GM19240 (cell line): ENCODE data around the gene UBR4.
"Not testable (repeated sequence)": the region's sequence is repeated elsewhere in the genome, so short reads cannot be mapped to it uniquely, and the experiment has no call there.

ENCODE experiments used
- DNase-seq: peaks from one replicate; pipeline ENCODE4 v3.0.0; 2011; ENCODE audit warnings: low spot score; ENCODE audit not compliant: insufficient read length

UBR4 gene

DNA sequence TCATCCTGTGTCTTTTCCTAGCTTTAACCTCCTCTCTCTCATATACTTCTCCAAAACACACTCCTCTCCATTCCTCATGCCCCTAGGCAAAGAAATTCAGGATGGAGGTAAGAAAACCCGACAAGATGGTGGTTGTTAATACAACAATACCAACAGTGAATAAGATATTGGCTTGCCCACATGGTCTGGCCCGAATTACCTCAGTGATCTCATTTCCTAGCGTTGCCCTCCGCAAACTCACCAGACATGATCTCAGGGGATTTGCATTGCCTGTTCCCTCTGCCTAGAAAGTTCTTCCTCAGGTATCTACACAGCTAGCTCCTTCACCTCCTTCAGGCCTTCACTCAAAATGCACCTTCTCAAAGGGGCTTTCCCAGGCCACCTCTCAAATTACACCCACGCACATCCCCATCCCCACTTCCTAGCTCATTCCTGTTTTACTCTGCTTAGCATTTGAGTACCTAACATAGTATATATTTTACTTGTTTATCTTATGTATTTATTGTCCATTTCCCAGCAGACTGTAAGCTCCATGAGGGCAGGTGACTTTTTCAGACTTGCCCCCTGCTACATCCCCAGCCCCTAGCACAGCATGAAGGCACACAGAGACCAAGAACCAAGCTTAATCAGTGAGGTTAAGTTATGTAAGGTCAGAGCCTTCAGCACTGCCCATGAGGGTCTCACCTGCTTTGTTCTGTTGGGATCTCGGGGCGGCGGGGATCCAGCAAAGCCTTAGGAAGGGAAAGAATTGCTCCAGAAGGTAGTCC, 10.2 kb upstream of the UBR4 start:
- no peak for DNase-seq

DNA sequence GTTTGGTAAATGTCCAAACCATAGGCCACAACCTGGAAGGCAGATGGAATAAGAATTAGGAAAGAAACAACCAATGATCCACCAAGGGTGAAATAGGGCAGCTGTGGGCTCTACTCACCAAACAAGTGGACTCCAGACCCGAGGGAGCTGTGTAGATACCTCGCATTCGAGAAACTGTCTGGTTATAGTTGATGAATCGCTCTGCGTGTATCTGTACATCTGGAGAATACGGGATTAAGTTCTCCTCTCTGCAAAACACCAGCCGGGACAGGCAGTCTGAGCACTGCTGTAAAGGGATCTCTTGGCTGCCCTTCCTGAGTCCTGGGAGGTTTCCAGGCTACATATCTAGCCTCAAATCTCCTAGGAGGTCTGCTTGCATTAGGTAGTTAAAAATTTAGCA, 9.4 kb upstream of the UBR4 start:
- no peak for DNase-seq

DNA sequence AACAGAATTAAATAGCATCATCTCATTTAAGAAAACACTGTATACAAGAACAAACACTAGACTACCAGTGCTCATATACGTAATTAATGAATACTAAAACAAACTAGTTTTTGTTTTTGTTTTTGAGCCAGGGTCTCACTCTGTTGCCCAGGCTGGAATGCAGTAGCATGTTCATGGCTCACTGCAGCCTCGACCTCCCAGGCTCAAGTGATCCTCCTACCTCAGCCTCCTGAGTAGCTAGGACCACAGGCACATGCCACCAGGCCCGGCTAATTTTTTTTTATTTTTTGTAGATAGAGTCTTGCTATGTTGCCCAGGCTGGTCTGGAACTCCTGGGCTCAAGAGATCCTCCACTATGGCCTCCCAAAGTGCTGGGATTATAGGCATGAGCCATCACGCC, 6.5 kb upstream of the UBR4 start:
- DNase-seq, result not testable (repeated sequence)

DNA sequence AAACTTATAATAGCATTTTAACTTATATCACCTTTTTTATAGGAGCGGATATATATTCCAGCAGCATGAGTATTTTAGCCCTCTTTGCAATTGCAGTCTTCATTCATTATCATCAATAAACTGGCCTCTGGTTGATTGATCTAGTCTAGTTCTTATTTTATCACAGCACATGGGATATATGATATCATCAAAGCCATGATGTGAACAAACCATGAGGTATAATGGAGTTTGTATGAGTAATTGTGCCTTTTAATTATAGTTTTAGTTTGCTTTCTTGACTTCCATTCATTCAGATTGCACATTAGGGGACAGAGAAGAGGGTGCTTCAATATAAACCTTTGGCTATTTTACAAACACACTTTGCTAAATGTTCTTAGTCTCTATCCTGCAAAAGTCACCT, 3.5 kb upstream of the UBR4 start:
- DNase-seq, result no peak

DNA sequence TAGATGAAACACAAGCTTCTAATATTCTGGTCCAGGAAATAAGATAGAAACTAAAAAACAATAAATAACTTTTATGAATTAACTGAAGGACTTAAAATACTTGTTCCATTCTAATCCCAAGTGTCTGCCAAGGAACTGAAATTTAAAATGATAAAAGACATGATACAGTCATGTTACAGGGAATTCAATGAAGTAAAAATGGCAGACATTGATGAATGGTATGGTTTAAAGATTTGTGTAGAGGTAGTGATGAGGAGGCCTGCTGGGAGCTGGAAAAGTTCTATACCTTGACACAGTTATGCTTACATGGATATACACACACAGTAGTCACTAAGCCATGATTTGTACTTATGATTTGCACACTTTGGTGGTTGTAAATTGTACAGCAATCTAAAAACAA, 2.1 kb upstream of the UBR4 start:
- no peak for DNase-seq

DNA sequence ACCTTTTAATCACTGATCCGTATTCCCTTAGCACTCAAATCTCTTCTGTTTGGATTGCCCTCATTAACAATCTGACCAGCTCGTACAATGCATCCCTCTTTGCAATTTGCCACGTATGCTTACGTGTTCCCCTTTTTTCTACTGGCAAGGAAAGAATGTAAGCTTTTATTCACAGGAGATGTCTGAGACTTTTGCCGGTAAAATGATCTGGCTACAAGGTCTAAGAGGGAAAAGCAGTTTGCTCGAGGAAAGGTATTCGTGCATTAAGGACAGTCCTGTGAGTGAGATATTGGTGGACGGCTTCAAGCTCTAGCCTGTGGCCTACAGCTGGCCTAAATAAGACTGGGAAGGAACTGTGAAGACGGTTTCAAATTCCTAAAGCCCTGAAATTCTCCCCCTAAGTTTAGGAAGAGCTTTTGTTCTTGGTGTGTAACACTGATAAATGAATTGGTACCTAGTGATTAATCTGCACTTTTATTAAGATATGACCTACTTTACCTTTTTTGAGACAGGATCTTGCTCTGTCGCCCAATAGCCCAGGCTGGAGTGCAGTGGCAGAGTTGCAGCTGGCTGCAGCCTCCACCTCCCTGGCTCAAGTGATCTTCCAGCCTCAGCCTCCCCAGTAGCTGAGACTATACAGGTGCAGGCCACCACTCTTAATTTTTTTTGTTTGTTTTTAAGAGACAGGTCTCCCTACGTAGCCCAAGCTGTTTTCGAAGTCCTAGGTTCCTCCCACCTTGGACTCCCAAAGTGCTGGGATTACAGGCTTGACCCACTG, 895 bp upstream of the UBR4 start:
- DNase-seq, result no peak

DNA sequence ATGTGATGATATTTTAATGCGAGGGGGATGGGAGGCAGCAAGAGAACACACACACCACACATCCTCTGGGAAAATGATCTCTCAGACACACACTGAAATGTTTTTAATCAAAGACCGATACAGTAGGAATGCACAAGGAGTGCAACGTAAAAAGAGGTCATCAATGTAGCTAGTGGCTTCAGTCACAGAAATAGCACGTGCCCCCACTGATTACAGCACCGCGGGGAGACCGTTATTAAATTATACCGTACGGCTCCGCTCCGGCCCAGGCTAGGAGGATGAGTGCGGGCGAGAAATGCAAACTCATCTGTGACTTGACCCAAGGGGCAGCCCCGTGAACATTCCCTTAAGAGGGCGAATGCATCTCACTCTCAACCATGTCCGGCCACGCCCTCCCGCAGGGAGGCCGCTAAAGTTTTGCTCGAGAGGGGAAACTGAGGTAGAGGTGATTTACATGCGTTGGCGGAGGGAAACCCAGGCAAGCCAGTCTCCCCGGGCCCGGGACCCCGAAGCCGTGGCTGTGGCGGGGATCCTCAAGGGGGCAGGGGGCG, 552 bp downstream of the UBR4 start:
- no peak for DNase-seq

DNA sequence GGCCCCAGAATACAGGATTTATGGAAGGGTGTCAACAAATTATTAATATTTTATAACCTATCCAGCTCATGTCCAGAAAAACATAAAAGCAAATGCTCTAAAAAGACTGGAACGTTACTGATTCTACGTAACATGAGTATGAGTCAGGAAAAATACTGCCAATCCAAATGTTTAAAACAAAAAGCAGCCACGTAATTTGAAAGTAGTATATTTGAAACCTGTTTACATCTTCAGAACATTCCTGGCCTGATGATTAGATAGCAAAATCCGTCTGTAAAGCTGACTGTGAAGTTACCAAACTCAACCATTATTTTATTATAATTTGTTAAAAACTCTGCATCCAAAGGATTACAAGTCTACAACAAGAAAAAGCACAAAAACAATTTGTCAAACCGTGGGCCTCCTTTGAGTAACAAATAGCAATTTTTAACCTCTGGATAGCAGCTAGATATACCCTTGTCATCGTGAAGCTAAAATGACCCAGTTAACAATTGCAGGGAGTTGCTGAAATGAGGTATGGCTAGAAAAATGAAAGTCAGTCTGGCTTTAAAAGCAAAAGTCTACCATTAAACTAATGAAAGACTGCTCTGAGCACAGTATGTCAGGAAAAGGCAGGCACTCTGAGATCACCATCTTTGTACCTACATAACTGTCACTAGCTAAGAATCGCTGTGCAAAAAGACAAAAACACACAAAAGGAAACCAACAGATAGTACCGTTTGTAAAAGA, 1.2 kb downstream of the UBR4 start:
- DNase-seq, result no peak

DNA sequence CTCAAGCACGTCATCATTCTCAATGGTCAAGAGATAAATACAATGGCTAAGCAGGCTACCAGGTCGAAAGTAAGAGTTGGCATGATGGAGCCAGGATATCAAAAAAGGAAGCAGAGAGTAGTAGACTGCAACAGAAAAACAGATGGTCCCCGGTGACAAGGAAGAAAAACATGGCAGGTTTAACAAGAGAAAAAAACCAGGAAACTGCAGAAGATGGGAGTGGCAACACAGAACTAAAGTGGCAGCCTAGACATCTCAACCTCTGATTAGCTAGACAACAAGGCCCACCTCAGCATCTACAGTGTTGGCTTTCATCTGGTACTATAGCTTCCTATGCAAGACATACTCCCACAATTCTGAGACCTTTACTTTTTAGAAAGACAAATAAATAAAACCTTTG, 3.1 kb downstream of the UBR4 start:
- no peak for DNase-seq

DNA sequence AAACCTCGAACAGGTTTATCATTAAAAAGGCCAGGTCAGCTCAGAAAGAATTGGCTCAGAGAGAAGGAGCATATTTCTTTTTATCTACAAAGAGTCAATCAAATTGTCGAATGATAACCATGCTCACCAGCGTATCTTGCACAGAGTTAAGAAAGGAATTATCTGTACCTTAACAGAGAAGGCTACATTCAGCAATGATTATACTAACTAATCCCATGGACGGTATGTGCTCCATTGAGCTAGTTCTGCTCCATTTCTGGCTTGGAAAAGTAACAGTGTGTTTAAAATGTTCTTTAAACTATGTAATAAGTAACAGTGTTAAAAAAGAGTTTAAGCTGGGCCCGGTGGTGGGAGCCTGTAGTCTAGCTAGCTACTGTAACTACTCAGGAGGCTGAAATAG, 4.2 kb downstream of the UBR4 start:
- no peak for DNase-seq

DNA sequence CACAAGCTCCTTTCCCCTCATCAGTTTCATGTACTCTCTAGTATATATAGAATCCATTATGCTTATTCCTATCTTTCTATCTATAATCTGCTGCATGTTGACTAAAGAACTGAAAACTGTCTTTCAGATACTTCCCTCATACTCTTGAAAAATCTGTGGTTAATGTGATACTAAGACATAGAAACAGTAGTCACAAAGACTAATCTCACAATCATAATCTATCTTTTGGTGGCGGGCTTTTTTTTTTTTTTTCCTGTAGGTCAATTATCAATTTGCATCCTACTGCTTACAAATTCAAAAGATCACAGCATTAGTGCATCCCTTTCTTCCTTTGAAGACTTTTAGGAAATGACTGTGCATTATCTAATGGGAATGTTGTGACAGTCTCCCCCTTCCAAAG, 4.7 kb downstream of the UBR4 start:
- DNase-seq, result peak; percentile 16

DNA sequence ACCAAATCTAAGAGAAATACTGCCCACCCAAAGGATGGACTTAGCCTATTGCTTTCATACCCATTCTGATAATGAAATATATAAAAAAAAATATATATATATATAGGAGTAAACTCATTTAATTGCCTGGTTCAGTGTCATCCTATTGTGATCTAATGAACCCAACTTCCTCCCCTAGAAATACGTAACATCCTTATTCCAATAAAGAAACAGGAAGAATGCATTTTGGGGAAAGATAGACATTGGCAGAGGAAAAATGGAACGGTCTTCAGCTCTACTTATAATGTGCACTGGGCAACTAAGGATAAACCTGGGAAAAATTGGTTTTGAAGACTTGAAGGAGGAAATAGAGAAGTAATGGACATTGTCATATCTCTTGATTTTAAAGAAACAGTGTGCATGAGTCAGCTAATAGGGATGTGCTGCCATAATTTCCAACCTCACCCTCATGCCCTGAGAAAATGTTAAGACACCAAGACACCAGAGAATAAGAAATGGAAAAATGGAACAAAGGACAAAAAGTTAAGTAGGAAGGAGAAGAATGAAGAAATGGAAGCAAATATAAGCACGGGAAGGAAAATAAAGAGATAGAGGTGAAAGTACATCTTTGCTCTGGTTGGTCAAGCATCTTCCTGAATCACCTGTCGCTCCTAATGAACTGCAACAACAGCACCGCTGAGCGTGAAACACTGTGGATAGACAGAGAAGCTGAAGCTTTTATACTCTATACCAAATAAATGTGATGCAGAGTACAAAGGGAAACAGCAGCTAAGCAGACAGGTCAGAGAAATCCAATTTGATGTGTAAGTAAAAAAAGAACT, 5.4 kb downstream of the UBR4 start:
- DNase-seq, result no peak

DNA sequence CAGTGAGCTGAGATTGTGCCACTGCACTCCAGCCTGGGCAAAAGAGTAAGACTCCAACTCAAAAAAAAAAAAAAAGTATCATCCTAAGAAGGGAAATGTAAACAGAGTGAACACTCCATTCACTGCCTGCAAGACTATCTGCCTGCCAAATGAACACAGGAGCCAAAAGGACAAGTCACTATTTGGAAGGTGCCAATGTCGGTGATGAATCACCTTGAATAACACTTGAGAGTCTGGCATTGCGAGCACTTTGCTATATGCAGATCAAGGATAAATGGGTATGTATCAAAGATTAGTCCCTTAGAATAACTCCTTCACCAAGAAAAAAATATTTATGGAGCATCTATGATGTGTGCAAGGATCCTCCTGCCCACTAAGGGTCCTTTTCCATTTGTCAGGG, 6.6 kb downstream of the UBR4 start:
- no peak for DNase-seq

DNA sequence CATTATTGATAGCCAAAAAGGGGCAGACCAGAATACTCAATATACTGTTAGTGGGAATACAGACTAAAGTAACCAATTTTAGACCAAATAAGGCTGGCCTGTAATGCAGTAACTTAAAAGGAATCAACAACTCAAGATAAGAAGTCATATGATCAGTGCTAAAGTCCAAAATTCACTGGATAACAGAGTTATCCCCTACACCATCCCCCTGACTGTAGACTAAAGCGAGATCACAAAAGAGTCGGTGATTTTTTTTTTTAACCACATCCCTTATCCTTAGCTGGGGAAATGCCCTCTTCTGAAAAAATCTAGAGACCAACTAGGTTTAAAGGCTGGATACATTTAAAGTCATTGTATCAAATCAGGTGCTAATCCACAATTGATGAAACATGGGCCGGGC, 7.7 kb downstream of the UBR4 start:
- no peak for DNase-seq

DNA sequence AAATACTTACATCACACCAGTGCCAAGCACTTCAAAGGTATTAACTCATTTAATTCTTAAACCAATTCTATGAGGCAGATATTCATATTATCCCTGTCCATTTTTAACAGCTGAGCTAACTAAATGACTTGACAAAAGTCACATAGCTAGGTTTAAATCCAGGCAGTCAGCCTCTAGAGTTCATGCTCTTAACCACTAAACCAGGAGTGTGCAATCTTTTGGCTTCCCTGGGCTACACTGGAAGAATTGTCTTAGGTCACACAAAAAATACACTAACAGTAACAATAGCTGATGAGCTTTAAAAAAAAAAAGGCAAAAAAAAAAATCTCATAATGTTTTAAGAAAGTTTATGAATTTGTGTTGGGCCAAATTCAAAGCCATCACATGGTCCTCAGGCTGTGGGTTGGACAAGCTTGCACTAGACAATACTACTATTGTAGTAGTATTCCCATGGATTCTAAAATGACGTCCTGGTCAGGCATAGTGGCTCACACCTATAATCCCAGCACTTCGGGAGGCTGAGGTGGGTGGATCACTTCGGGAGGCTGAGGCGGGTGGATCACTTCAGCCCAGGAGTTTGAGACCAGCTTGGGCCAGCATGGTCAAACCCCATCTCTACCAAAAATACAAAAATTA, 10.0 kb downstream of the UBR4 start:
- no peak for DNase-seq

DNA sequence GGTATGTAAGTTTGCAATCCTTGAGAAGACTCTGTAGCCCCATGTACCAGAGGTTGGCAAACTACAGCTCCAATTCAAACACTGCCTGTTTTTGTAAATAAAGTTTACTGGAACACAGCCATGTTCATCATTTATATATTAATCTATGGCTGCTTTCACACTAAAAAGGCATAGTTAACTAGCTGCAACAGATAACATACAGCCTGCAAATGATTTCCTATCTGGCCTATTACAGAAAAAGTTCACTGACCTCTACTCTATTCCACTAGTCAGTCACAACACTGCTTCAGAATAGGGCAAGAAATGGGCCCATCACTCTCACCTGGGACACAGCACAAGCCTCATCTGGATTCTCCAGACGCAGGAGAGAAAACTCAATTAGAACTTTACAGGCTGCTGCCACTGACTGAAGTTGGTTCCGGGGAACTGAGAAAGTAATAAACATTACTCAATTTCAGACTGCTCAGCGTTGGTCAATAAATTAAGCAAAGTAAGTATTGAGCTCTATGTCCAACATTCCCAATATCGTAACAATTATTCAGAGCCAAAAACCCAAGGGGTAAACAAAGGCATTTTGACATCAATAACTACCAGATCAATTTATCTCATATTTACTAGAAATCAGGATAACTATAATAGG, 10.6 kb downstream of the UBR4 start:
- no peak for DNase-seq

DNA sequence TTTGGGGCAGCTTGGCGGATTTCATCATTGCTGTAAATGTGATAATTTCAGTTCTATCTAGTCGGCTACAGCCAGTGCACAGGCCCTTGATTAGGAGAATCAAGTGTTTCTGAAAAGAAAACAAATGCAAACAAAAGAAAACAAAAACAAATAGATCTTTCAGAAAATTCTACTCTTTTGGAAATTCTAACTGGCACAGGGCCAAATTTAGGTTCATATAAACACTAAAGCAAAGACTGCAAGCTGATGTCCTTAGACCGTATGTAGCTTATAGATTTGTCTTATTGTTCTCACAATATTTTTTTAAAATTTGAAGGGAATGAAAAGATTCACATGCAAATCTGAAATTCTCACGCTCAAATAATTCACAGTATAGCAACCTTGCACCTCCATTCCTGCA, 11.2 kb downstream of the UBR4 start:
- no peak for DNase-seq

DNA sequence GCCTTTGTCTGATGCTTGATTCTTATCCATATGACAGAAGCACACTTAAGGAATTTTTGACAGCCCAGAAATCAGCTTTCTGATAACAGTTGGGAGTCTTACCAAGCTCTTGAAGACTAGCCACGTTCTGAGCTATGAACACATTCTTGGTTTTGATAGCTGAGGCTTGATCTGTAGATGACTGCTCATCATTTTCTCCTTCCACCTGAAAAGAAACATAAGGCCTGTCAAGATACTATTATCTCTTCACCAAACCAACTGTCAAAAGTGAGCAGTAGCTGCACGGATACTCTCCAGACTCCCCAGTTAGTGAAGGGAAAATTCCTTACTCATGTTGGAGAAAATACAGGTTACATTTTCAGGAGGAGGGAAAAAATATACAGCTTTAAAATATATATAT, 12.2 kb downstream of the UBR4 start:
- DNase-seq, result no peak

DNA sequence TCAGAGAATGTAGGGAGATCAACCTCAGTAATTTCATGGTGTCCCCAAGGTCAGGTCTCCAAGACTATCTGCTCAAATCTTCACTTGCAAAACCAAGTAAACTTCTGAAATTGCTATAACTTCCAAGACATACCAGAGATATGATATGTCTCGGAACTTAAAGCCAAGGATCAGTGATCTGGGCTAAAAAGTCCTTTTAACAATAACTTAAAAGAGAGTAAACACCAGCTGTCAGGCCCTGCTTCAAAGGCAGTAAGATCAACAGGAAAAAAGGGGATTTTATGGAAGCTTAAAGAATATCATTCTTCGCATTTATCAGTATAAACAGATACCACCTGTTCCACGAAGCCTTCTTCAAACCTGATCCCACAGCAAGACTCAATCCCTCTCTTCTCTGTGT, 13.7 kb downstream of the UBR4 start:
- no peak for DNase-seq

DNA sequence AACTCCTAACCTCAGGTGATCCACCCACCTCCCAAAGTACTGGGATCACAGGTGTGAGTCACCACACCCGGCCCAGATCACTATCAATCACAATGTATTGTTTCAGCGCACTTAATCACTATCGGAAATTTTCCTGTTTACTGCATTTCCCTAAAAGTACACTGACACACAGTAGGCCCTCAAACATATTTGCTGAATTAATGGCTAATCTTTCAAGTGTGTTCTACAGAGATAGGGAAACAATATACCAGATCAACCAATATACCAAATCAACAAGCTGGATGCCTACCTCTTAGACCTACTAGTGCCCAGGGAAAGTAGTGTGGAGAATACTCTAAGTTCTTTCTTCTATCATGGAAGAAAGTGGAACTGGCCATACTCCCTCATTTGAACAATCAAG, 17.1 kb downstream of the UBR4 start:
- no peak for DNase-seq
